Measurements from ENCODE around the gene MUC22. TPM values are rescaled to one million over a fixed set of nuclear protein-coding genes. Genes with fewer than 3 reads are reported as not detected.

Gene MUC22
- total and polyA plus RNA-seq, 11 donors: 0.01 to 0.49 (median 0.20) TPM; not detected in 1

GRCh38 chr6:31081872-31082271 lies 71.6 kb downstream of the MUC22 start:
- ATAC-seq (no peak), DNase-seq (no peak)
- peaks cover 0 to 19% (median 5%) of the 10 kb centered on the region in 12 donors for H3K4me1 ChIP-seq
- no peaks in the 10 kb centered on the region for H3K9me3 ChIP-seq
- no peaks in the 10 kb centered on the region for H3K36me3 ChIP-seq
- intact Hi-C loops (cut with DNase I): loop anchor here in 8 of 10 donors (5.0 to 10.0 kb wide), 6 partner anchors 165 to 400 kb away; partner anchors contain the start of genes PPP1R18 (in 2 of the 8), FLOT1 (in 1 of the 8), IER3 (in 1 of the 8) and TUBB (in 1 of the 8)
- TF ChIP-seq POLR2A (IDR thresholded peaks at IDR 0.05) (no peak), CTCF (IDR thresholded peaks at IDR 0.05) (no peak)
- no peak overlapping the region for H3K27ac ChIP-seq
- peaks cover 0 to under 1% (median 0%) of the 10 kb centered on the region in 9 donors for H3K27me3 ChIP-seq
- no peak overlapping the region for H3K4me3 ChIP-seq
- WGBS, 4 donors: 81 to 91% (median 86%) methylated on average over 6 of the region's 6 CpGs

- Histone ChIP-seq H3K4me1 (peaks cover 0 to 23% (median 11%) of the 10 kb centered on the region in 12 donors), H3K27me3 (peaks cover 0 to 6% (median 0%) of the 10 kb centered on the region in 9 donors), H3K9me3 (no peaks in the 10 kb centered on the region), H3K27ac (peak overlapping the region in 1 of 12 donors; percentile 17), H3K36me3 (no peaks in the 10 kb centered on the region), H3K4me3 (no peak overlapping the region)
- no peak for TF ChIP-seq POLR2A (IDR thresholded peaks at IDR 0.05)
- peak in 7 of 12 donors; percentile 27 to 52 (median 43) for TF ChIP-seq CTCF (IDR thresholded peaks at IDR 0.05)
- intact Hi-C loops (cut with DNase I): loop anchor here in 8 of 10 donors (5.0 to 10.0 kb wide), 6 partner anchors 167 to 402 kb away; partner anchors contain the start of genes PPP1R18 (in 2 of the 8), FLOT1 (in 1 of the 8), IER3 (in 1 of the 8) and TUBB (in 1 of the 8)
- ATAC-seq: peak; percentile 47 to 66 (median 56)
- 28 to 45% (median 40%) methylated on average over 8 of the region's 8 CpGs for WGBS, 4 donors
- DNase-seq: peak in 4 of 5 donors; percentile 34 to 57 (median 53)
Observed at GRCh38 chr6:31083742-31084354, 73.6 kb downstream of the MUC22 start.

Other genes with a start within 250 kb of the MUC22 start
- gene DDR1, start 126.0 kb upstream of the MUC22 start, total RNA-seq: 10 to 100 TPM; 18.0 to 50.0 (median 38.4) TPM
- 10 to 100 TPM; 11.8 to 14.1 TPM for gene DDR1, start 126.0 kb upstream of the MUC22 start, polyA plus RNA-seq
- 10 to 100 TPM in 7 of 9 donors, 1 to 10 TPM in 2; 4.2 to 19.9 (median 14.5) TPM for gene GTF2H4, start 102.3 kb upstream of the MUC22 start, total RNA-seq
- gene GTF2H4, start 102.3 kb upstream of the MUC22 start, polyA plus RNA-seq: 10 to 100 TPM; 14.7 to 22.4 TPM
- 10 to 100 TPM; 10.7 to 28.5 (median 18.8) TPM for gene VARS2, start 96.2 kb upstream of the MUC22 start, total RNA-seq
- gene VARS2, start 96.2 kb upstream of the MUC22 start, polyA plus RNA-seq: 10 to 100 TPM; 12.1 to 19.7 TPM
- gene SFTA2, start 78.3 kb upstream of the MUC22 start, total RNA-seq: not detected
- not detected for gene SFTA2, start 78.3 kb upstream of the MUC22 start, polyA plus RNA-seq
- under 1 TPM in 1 of 9 donors, not detected in 8; 0.11 TPM for gene MUCL3, start 69.5 kb upstream of the MUC22 start, total RNA-seq
- gene MUCL3, start 69.5 kb upstream of the MUC22 start, polyA plus RNA-seq: under 1 TPM in 1 of 2 donors, not detected in 1; 0.03 TPM
- gene MUC21, start 26.8 kb upstream of the MUC22 start, total RNA-seq: not detected
- gene MUC21, start 26.8 kb upstream of the MUC22 start, polyA plus RNA-seq: under 1 TPM in 1 of 2 donors, not detected in 1; 0.10 TPM
- gene C6orf15, start 102.1 kb downstream of the MUC22 start, total RNA-seq: not detected
- gene C6orf15, start 102.1 kb downstream of the MUC22 start, polyA plus RNA-seq: not detected
- 1 to 10 TPM in 7 of 9 donors, under 1 TPM in 2; 0.63 to 5.5 (median 2.9) TPM for gene PSORS1C1, start 104.3 kb downstream of the MUC22 start, total RNA-seq
- 1 to 10 TPM in 1 of 2 donors, under 1 TPM in 1; 0.37 to 5.8 TPM for gene PSORS1C1, start 104.3 kb downstream of the MUC22 start, polyA plus RNA-seq
- under 1 TPM in 1 of 9 donors, not detected in 8; 0.56 TPM for gene CDSN, start 110.0 kb downstream of the MUC22 start, total RNA-seq
- gene CDSN, start 110.0 kb downstream of the MUC22 start, polyA plus RNA-seq: under 1 TPM in 1 of 2 donors, not detected in 1; 0.15 TPM
- gene PSORS1C2, start 128.6 kb downstream of the MUC22 start, total RNA-seq: not detected
- gene PSORS1C2, start 128.6 kb downstream of the MUC22 start, polyA plus RNA-seq: not detected
- 10 to 100 TPM in 6 of 9 donors, 1 to 10 TPM in 3; 6.0 to 16.4 (median 12.5) TPM for gene CCHCR1, start 147.3 kb downstream of the MUC22 start, total RNA-seq
- gene CCHCR1, start 147.3 kb downstream of the MUC22 start, polyA plus RNA-seq: 10 to 100 TPM in 1 of 2 donors, 1 to 10 TPM in 1; 10.0 to 10.3 TPM
- 10 to 100 TPM in 1 of 9 donors, 1 to 10 TPM in 8; 1.8 to 12.9 (median 2.7) TPM for gene TCF19, start 148.1 kb downstream of the MUC22 start, total RNA-seq
- 1 to 10 TPM; 1.8 to 2.6 TPM for gene TCF19, start 148.1 kb downstream of the MUC22 start, polyA plus RNA-seq
- 1 to 10 TPM in 1 of 9 donors, under 1 TPM in 7, not detected in 1; 0.16 to 1.3 (median 0.31) TPM for gene POU5F1, start 160.2 kb downstream of the MUC22 start, total RNA-seq
- under 1 TPM; 0.72 to 0.91 TPM for gene POU5F1, start 160.2 kb downstream of the MUC22 start, polyA plus RNA-seq